ENCODE measurements around the gene SUPT3H. TPM values are rescaled to one million over a fixed set of nuclear protein-coding genes. Genes with fewer than 3 reads are reported as not detected.
"Not testable (repeated sequence)": the region's sequence is repeated elsewhere in the genome, so short reads cannot be mapped to it uniquely, and the experiment has no call there.

The SUPT3H gene
- total RNA-seq, 1 experiment from 2014 or later: 12.7 TPM

DNA sequence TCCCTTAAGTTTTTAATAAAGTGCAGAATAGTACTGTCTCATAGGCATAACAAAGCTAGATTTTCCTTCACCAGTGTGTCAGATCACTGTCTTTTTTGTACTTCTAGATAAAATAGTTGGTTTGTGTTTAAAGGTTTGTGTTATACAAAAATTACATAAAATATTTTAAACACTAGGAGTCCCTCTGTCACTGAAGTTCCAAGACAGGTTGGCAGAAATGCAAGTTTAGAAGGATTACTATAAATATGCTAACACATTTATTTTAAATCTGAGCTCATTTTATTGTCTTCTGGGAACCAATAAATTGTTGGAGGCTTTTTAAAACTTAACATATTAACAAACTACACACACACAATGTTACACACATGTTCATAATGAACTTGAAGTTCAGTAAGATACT lies 80.4 kb downstream of the SUPT3H start:
- H3K27me3 Mint-ChIP-seq (ENCODE audit: insufficient read depth, unreplicated experiment): no peaks in the 10 kb centered on the region
- no TSS peak for BruUV-seq (replicated peaks)
- TF ChIP-seq, protein P1, sequence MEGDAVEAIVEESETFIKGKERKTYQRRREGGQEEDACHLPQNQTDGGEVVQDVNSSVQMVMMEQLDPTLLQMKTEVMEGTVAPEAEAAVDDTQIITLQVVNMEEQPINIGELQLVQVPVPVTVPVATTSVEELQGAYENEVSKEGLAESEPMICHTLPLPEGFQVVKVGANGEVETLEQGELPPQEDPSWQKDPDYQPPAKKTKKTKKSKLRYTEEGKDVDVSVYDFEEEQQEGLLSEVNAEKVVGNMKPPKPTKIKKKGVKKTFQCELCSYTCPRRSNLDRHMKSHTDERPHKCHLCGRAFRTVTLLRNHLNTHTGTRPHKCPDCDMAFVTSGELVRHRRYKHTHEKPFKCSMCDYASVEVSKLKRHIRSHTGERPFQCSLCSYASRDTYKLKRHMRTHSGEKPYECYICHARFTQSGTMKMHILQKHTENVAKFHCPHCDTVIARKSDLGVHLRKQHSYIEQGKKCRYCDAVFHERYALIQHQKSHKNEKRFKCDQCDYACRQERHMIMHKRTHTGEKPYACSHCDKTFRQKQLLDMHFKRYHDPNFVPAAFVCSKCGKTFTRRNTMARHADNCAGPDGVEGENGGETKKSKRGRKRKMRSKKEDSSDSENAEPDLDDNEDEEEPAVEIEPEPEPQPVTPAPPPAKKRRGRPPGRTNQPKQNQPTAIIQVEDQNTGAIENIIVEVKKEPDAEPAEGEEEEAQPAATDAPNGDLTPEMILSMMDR (IDR thresholded peaks at IDR 0.05; ENCODE audit: unreplicated experiment): no peak
- no peak overlapping the region for H3K27ac Mint-ChIP-seq (ENCODE audit: low read depth, unreplicated experiment)
- intact Hi-C loops (cut with micrococcal nuclease): no loop called here
- DNase-seq (ENCODE audit: unreplicated experiment): no peak
- no peaks in the 10 kb centered on the region for H3K36me3 Mint-ChIP-seq (ENCODE audit: insufficient read depth, unreplicated experiment)
- ChIA-PET CTCF (interaction anchor here (0.9 kb wide), 1 partner anchor 984 kb away, joined by 3 read pairs; the partner anchor contains the start of gene AARS2), POLR2A (no interaction called here)
- no peak overlapping the region for H3K4me3 Mint-ChIP-seq (ENCODE audit: unreplicated experiment)
- H3K4me1 Mint-ChIP-seq (ENCODE audit: insufficient read depth, unreplicated experiment): no peaks in the 10 kb centered on the region
- no peaks in the 10 kb centered on the region for H3K9me3 Mint-ChIP-seq (ENCODE audit: unreplicated experiment)

DNA sequence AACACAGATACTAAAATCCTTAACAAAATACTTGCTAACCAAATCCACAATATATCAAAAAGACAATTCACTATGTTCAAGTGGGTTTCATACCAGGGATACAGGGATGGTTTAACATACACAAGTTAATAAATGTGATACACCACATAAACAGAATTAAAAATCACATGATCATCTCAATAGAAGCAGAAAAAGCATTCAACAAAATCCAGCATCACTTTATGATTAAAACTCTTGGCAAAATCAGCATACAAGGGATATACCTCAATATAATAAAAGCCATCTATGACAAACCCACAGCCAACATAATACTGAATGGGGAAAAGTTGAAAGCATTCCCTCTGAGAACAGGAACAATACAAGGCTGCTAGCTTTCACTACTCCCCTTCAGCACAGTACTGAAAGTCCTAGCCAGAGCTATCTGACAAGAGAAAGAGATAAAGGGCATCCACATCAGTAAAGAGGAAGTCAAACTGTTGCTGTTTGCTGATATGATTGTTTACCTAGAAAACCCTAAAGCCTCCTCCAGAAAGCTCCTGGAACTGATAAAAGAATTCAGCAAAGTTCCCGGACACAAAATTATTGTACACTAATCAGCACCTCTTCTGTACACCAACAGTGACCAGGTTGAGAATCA lies 83.6 kb downstream of the SUPT3H start:
- H3K27ac Mint-ChIP-seq (ENCODE audit: low read depth, unreplicated experiment); H3K36me3 Mint-ChIP-seq (ENCODE audit: insufficient read depth, unreplicated experiment); H3K4me1 Mint-ChIP-seq (ENCODE audit: insufficient read depth, unreplicated experiment); H3K9me3 Mint-ChIP-seq (ENCODE audit: unreplicated experiment); CTCF ChIA-PET; intact Hi-C loops (cut with micrococcal nuclease); H3K27me3 Mint-ChIP-seq (ENCODE audit: insufficient read depth, unreplicated experiment); H3K4me3 Mint-ChIP-seq (ENCODE audit: unreplicated experiment); DNase-seq (ENCODE audit: unreplicated experiment); BruUV-seq (replicated peaks); POLR2A ChIA-PET: not testable (repeated sequence)

DNA sequence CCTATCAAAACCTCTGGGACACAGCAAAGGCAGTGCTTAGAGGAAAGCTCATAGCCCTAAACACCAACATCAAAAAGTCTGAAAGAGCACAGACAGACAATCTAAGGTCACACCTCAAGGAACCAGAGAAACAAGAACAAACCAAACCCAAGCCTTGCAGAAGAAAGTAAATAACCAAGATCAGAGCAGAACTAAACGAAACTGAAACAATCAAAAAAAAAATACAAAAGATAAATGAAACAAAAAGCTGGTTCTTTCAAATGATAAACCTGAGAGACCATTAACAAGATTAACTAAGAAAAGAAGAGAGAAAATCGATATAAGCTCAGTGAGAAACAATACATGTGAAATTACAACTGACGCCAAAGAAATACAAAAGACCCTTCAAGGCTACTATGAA lies 84.4 kb downstream of the SUPT3H start:
- no peaks in the 10 kb centered on the region for H3K4me1 Mint-ChIP-seq (ENCODE audit: insufficient read depth, unreplicated experiment)
- H3K9me3 Mint-ChIP-seq (ENCODE audit: unreplicated experiment): no peaks in the 10 kb centered on the region
- H3K4me3 Mint-ChIP-seq (ENCODE audit: unreplicated experiment): no peak overlapping the region
- no peak for DNase-seq (ENCODE audit: unreplicated experiment)
- ChIA-PET POLR2A (no interaction called here), CTCF (no interaction called here)
- no peaks in the 10 kb centered on the region for H3K36me3 Mint-ChIP-seq (ENCODE audit: insufficient read depth, unreplicated experiment)
- BruUV-seq (replicated peaks): no TSS peak
- no peak overlapping the region for H3K27ac Mint-ChIP-seq (ENCODE audit: low read depth, unreplicated experiment)
- TF ChIP-seq, protein P1 (IDR thresholded peaks at IDR 0.05; ENCODE audit: unreplicated experiment): no peak
- H3K27me3 Mint-ChIP-seq (ENCODE audit: insufficient read depth, unreplicated experiment): no peaks in the 10 kb centered on the region
- intact Hi-C loops (cut with micrococcal nuclease): no loop called here

DNA sequence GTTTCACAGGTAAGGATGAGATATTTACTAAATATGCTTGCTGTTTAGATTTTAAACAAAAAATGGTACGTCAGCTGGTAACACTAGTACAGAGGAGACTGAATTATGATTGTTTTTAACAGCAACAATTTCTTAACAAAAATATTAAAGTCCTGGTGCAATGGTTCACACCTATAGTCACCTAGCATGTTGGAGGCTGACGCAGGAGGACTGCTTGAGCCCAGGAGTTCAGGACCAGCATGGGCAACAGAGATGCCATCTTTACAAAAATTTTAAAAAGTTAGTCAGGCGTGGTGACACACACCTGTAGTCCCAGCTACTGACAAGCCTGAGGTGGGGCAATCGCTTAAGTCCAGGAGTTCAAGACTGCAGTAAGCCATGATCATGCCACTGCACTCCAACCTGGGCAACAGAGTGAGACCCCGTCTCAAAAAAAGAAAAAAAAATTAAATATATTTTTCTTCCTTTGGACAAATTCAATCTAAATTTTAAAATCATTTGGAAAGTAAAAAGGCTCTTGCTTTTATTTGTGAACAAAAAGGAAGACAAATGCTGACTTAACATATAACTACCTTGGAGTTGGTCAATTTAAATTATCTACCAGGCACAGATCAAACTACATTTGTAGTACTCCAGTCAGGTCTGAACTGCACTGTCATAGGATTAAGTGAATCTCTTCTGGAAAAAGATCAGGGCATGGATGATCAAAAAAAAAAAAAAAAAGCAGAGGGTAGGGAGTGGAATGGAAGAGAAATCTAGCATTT lies 87.8 kb downstream of the SUPT3H start:
- CTCF ChIA-PET: interaction anchor here (0.6 kb wide), 1 partner anchor 621 kb away, joined by 3 read pairs; no protein-coding TSS in a partner anchor

DNA sequence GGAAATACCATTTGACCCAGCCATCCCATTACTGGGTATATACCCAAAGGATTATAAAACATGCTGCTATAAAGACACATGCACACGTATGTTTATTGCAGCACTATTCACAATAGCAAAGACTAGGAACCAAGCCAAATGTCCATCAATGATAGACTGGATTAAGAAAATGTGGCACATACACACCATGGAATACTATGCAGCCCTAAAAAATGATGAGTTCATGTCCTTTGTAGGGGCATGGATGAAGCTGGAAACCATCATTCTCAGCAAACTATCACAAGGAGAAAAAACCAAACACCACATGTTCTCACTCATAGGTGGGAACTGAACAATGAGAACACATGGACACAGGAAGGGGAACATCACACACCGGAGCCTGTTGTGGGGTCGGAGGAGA lies 91.0 kb downstream of the SUPT3H start:
- H3K27ac Mint-ChIP-seq (ENCODE audit: low read depth, unreplicated experiment); POLR2A ChIA-PET; intact Hi-C loops (cut with micrococcal nuclease); H3K27me3 Mint-ChIP-seq (ENCODE audit: insufficient read depth, unreplicated experiment); CTCF ChIA-PET; BruUV-seq (replicated peaks); H3K4me3 Mint-ChIP-seq (ENCODE audit: unreplicated experiment); H3K9me3 Mint-ChIP-seq (ENCODE audit: unreplicated experiment); H3K4me1 Mint-ChIP-seq (ENCODE audit: insufficient read depth, unreplicated experiment); H3K36me3 Mint-ChIP-seq (ENCODE audit: insufficient read depth, unreplicated experiment); DNase-seq (ENCODE audit: unreplicated experiment): not testable (repeated sequence)

More for the DNA sequence above, 87.8 kb downstream of the SUPT3H start:
- Mint-ChIP-seq H3K27me3 (ENCODE audit: insufficient read depth, unreplicated experiment) (no peaks in the 10 kb centered on the region), H3K4me1 (ENCODE audit: insufficient read depth, unreplicated experiment) (no peaks in the 10 kb centered on the region), H3K9me3 (ENCODE audit: unreplicated experiment) (no peaks in the 10 kb centered on the region), H3K36me3 (ENCODE audit: insufficient read depth, unreplicated experiment) (no peaks in the 10 kb centered on the region), H3K4me3 (ENCODE audit: unreplicated experiment) (no peak overlapping the region), H3K27ac (ENCODE audit: low read depth, unreplicated experiment) (no peak overlapping the region)
- POLR2A ChIA-PET: interaction anchor here (1.4 kb wide), 1 partner anchor 38 kb away, joined by 3 read pairs; the partner anchor contains the start of gene RUNX2
- DNase-seq (ENCODE audit: unreplicated experiment): no peak
- TF ChIP-seq, protein P1 (IDR thresholded peaks at IDR 0.05; ENCODE audit: unreplicated experiment): no peak
- no TSS peak for BruUV-seq (replicated peaks)
- intact Hi-C loops (cut with micrococcal nuclease): no loop called here

All from MCF 10A (cell line).